GM12878 (cell line): ENCODE data around the gene EPHA1. TPM values are rescaled to one million over a fixed set of nuclear protein-coding genes. Genes with fewer than 3 reads are reported as not detected.
A peak's percentile ranks its signal among the peaks of the same experiment; 100 is the strongest.

Experiments
- ATAC-seq: fragments of 200-7000 bp; cut with Tn5 transposase; 3 replicates; pipeline ENCODE4 v1.9.1; 2020; ENCODE audit warnings: mild to moderate bottlenecking, moderate library complexity
- BruUV-seq: library from RNA; stranded (reverse); fragments of 400-500 nt; replicated peaks from 2 replicates; lab custom pipeline; 2021; lab: Mats Ljungman, UMichigan
- CTCF ChIA-PET: fragments of 300-600 bp; sonication (Branson Sonifier 250); formaldehyde crosslinking; extraction: SDS; loops from one replicate; lab custom pipeline; 2021; ENCODE audit warnings: inconsistent platforms; lab: Yijun Ruan, JAX
- POLR2A ChIA-PET: fragments of 350-600 bp; formaldehyde crosslinking; extraction: SDS; loops from one replicate; lab custom pipeline; 2021; ENCODE audit warnings: inconsistent platforms; lab: Charles Lee
- RAD21 ChIA-PET: fragments of 300-600 bp; sonication (Branson Sonifier 250); formaldehyde crosslinking; loops from one replicate; lab custom pipeline; 2023; ENCODE audit warnings: antibody characterized with exemption; ENCODE audit not compliant: unreplicated experiment; lab: Charles Lee
- SMC1A ChIA-PET: fragments of 300-600 bp; sonication (Branson Sonifier 250); formaldehyde crosslinking; loops from one replicate; lab custom pipeline; 2023; ENCODE audit not compliant: unreplicated experiment, uncharacterized antibody; lab: Charles Lee
- DNase-seq: peaks from one replicate; pipeline ENCODE4 v3.0.0-alpha.2; 2011; ENCODE audit warnings: low read depth, low spot score
- FAIRE-seq: peaks from 3 replicates; lab custom pipeline; 2011; peaks lifted over from hg19 to GRCh38; lab: Jason Lieb, UNC
- H2AFZ ChIP-seq: 2 replicates; pipeline ENCODE4 v1.6.0; 2011; ENCODE audit warnings: low read depth, low read length, control low read depth; ENCODE audit not compliant: control insufficient read depth
- H3K27ac ChIP-seq: 2 replicates; pipeline ENCODE4 v1.5.1; 2011; ENCODE audit warnings: control low read depth; ENCODE audit not compliant: control insufficient read depth, insufficient read depth
- H3K27me3 ChIP-seq, 2 experiments: replicated peaks in 1 of 2; 2 replicates each; pipeline versions ENCODE4 v1.6.0 to v1.6.1; 2011; ENCODE audit warnings: low read length in 1 of 2; ENCODE audit not compliant: control insufficient read depth in 2 of 2, insufficient read depth in 2 of 2
- H3K36me3 ChIP-seq, 2 experiments: 2 replicates each; pipeline ENCODE4 v1.5.1; 2011; ENCODE audit warnings: low read length in 1 of 2; ENCODE audit not compliant: control insufficient read depth in 2 of 2, insufficient read depth in 2 of 2
- H3K4me1 ChIP-seq: 2 replicates; pipeline ENCODE4 v1.6.1; 2011; ENCODE audit warnings: mild to moderate bottlenecking, low read length, moderate library complexity, mixed read lengths; ENCODE audit not compliant: control insufficient read depth, insufficient read depth
- H3K4me2 ChIP-seq: 2 replicates; pipeline ENCODE4 v1.6.0; 2011; ENCODE audit warnings: control low read depth; ENCODE audit not compliant: control insufficient read depth, insufficient read depth
- H3K4me3 ChIP-seq: fragments of 200-600 bp; sonication (generic); 2 replicates; pipeline ENCODE4 v1.5.1; 2016
- H3K79me2 ChIP-seq: 2 replicates; pipeline ENCODE4 v1.6.0; 2011; ENCODE audit warnings: low read length; ENCODE audit not compliant: control insufficient read depth, insufficient read depth
- H3K9ac ChIP-seq: 2 replicates; pipeline ENCODE4 v1.8.0; 2011; ENCODE audit warnings: low read length, control low read depth, mixed read lengths; ENCODE audit not compliant: control insufficient read depth, insufficient read depth
- H3K9me3 ChIP-seq: replicated peaks from 3 replicates; pipeline ENCODE4 v1.5.1; 2011; ENCODE audit warnings: mild to moderate bottlenecking, low read length; ENCODE audit not compliant: control insufficient read depth, insufficient read depth
- H4K20me1 ChIP-seq: 2 replicates; pipeline ENCODE4 v1.6.0; 2011; ENCODE audit not compliant: control insufficient read depth, insufficient read depth
- CBFB ChIP-seq: IDR thresholded peaks from 2 replicates; pipeline ENCODE4 v1.6.1; 2016; ENCODE audit warnings: antibody characterized with exemption, low read depth
- CTCF ChIP-seq, 3 experiments: IDR thresholded peaks in 2 of 3; conservative IDR thresholded peaks in 1 of 3; 2 replicates each; pipeline ENCODE4 v1.5.1; 2011; ENCODE audit warnings: low read depth in 3 of 3, low read length in 3 of 3, mild to moderate bottlenecking in 3 of 3, control low read depth in 2 of 3, moderate library complexity in 2 of 3, inconsistent platforms in 1 of 3, mixed read lengths in 1 of 3; ENCODE audit not compliant: control insufficient read depth in 2 of 3, insufficient read depth in 1 of 3; ENCODE audit errors: extremely low read depth in 1 of 3
- E2F8 ChIP-seq: fragments of 450-650 bp; IDR thresholded peaks from 2 replicates; pipeline ENCODE4 v1.6.1; 2018; ENCODE audit warnings: mild to moderate bottlenecking, low read depth, moderate library complexity; ENCODE audit not compliant: partially characterized antibody
- GABPA ChIP-seq: IDR thresholded peaks from 2 replicates; pipeline ENCODE4 v1.6.1; 2014; ENCODE audit warnings: antibody characterized with exemption, low read depth, mild to moderate bottlenecking, inconsistent platforms
- IKZF2 ChIP-seq, 2 experiments: fragments of 450-650 bp; IDR thresholded peaks; 2 replicates each; pipeline ENCODE4 v1.6.1; 2017; ENCODE audit warnings: mild to moderate bottlenecking in 2 of 2, moderate library complexity in 2 of 2
- IRF5 ChIP-seq: fragments of 450-650 bp; IDR thresholded peaks from 2 replicates; pipeline ENCODE4 v1.6.1; 2017; ENCODE audit warnings: borderline replicate concordance
- RBBP5 ChIP-seq: fragments of 200-600 bp; sonication (generic); conservative IDR thresholded peaks from 2 replicates; pipeline ENCODE4 v1.6.1; 2016
- TCF12 ChIP-seq: IDR thresholded peaks from 2 replicates; pipeline ENCODE4 v1.6.1; 2011; ENCODE audit warnings: low read depth, mild to moderate bottlenecking, low read length
- ZNF217 ChIP-seq: fragments of 450-650 bp; IDR thresholded peaks from 2 replicates; pipeline ENCODE4 v1.6.1; 2017; ENCODE audit warnings: antibody characterized with exemption, mild to moderate bottlenecking
- WGBS: methylation state at CpG from one replicate; pipeline ENCODE4 v1.1.6; 2016; ENCODE audit warnings: low lambda C conversion rate; ENCODE audit not compliant: insufficient replicate concordance, insufficient coverage; ENCODE audit errors: missing lambda C conversion rate; 5-methylcytosine and 5-hydroxymethylcytosine counted together
- in situ Hi-C: fragments of 300-500 bp; cut with MboI; formaldehyde crosslinking; loops from 9 replicates; pipeline ENCODE4 v1.14.3; 2018; ENCODE audit warnings: mixed read lengths
- intact Hi-C: fragments of 100-400 bp; cut with micrococcal nuclease; formaldehyde crosslinking; loops from one replicate; pipeline ENCODE4 v1.14.2; 2022; ENCODE audit not compliant: unreplicated experiment
- polyA plus RNA-seq, 11 experiments: library from polyadenylated mRNA; depleted of rRNA in 4 of 11; unstranded in 6 of 11; stranded (reverse) in 5 of 11; fragments of >200 nt; fragmentation: Nextera tagmentation in 4 of 11; fragmentation: Illumina TruSeq in 1 of 11; extraction: Ambion mirVana in 4 of 11; extraction: Trizol in 1 of 11; gene quantifications; 1 replicate in 1 of 11; 2 replicates in 10 of 11; pipeline versions ENCODE4 v1.2.1 to v1.2.3, GENCODE V29; 2011 to 2016; ENCODE audit warnings: inconsistent platforms in 2 of 11, missing spikeins in 2 of 11, low read depth in 1 of 11
- total RNA-seq, 4 experiments: library from RNA; depleted of rRNA in 3 of 4; stranded (reverse); fragments of >200 nt in 3 of 4; fragmentation: Illumina TruSeq in 1 of 4; extraction: Trizol in 1 of 4; gene quantifications; 2 replicates each; pipeline versions ENCODE4 v1.2.1 to v1.2.3, GENCODE V29; 2013 to 2021

Gene EPHA1
- total and polyA plus RNA-seq, 10 of the 15 experiments (the other 5 are each of a cell fraction or from before 2014, with no cell fraction given) = 0.11 to 0.35 (median 0.24) TPM; not detected in 6

- CTCF ChIA-PET = no interaction called here
- Histone ChIP-seq H3K4me3 (no peak overlapping the region), H3K4me1 (no peaks in the 10 kb centered on the region), H3K9me3 (no peaks in the 10 kb centered on the region), H3K27ac (no peak overlapping the region), H3K9ac (no peak overlapping the region), H3K79me2 (no peaks in the 10 kb centered on the region), H3K27me3 (no peaks in the 10 kb centered on the region), H3K36me3 (peaks cover 0 to 8% of the 10 kb centered on the region in 2 experiments; a peak in 2 of 4 replicates), H4K20me1 (no peaks in the 10 kb centered on the region), H3K4me2 (no peak overlapping the region), H2AFZ (no peak overlapping the region)
- in situ Hi-C loops (no loop called here), intact Hi-C loops (no loop called here)
- BruUV-seq = no TSS peak
- POLR2A ChIA-PET = no interaction called here
- TF ChIP-seq TCF12 (no peak), CTCF (IDR thresholded peaks at IDR 0.05 in 2 of 3, conservative IDR thresholded peaks at IDR 0.05 in 1 of 3; ENCODE audit: control insufficient read depth in 2 of 3, extremely low read depth in 1 of 3, insufficient read depth in 1 of 3, low read depth in 3 of 3, low read length in 3 of 3) (peak in 1 of 3 experiments; percentile 25; a peak in 1 of 6 replicates)
- ATAC-seq = peak; percentile 66
- FAIRE-seq = no peak
- WGBS = 62% methylated on average over 21 of the region's 21 CpGs
- RAD21 ChIA-PET = no interaction called here
- DNase-seq = no peak
- SMC1A ChIA-PET = interaction anchor here (1.2 to 1.5 kb wide), 2 partner anchors 11 to 14 kb away, joined by 3 read pairs; no protein-coding TSS in a partner anchor
Observed at GRCh38 chr7:143395187-143396149, 13.2 kb downstream of the EPHA1 start.

GRCh38 chr7:143394777-143395176, 13.9 kb downstream of the EPHA1 start:
- ChIA-PET CTCF (no interaction called here), SMC1A (no interaction called here), POLR2A (no interaction called here), RAD21 (no interaction called here)
- ATAC-seq (no peak), FAIRE-seq (no peak), DNase-seq (no peak)
- Histone ChIP-seq H2AFZ (no peak overlapping the region), H3K9ac (no peak overlapping the region), H3K27ac (no peak overlapping the region), H3K9me3 (no peaks in the 10 kb centered on the region), H3K36me3 (peaks cover 4 to 14% of the 10 kb centered on the region in 2 experiments; a peak in 2 of 4 replicates), H3K4me1 (no peaks in the 10 kb centered on the region), H3K27me3 (no peaks in the 10 kb centered on the region), H3K79me2 (no peaks in the 10 kb centered on the region), H4K20me1 (no peaks in the 10 kb centered on the region), H3K4me2 (no peak overlapping the region), H3K4me3 (no peak overlapping the region)
- 50% methylated on average over 6 of the region's 6 CpGs for WGBS
- in situ Hi-C loops (no loop called here), intact Hi-C loops (no loop called here)
- no TSS peak for BruUV-seq
- TF ChIP-seq IKZF2 (IDR thresholded peaks at IDR 0.05) (no peak), RBBP5 (no peak), CBFB (no peak), E2F8 (no peak), ZNF217 (no peak), IRF5 (no peak), GABPA (no peak)
